Natural killer cell (primary cell): ENCODE measurements around the gene MAP2K2. TPM values are rescaled to one million over a fixed set of nuclear protein-coding genes. Genes with fewer than 3 reads are reported as not detected.
"Not testable (repeated sequence)": the region's sequence is repeated elsewhere in the genome, so short reads cannot be mapped to it uniquely, and the experiment has no call there.

Source experiments
- ATAC-seq, 3 donors: fragments of 150-1000 bp in 2 of 3; fragments of 200-7000 bp in 1 of 3; cut with Tn5 transposase; 1 replicate in 1 of 3; 2 replicates in 2 of 3; pipeline ENCODE4 v1.10.0; 2021; ENCODE audit warnings: mild to moderate bottlenecking in 2 of 3, moderate library complexity in 2 of 3
- DNase-seq, 2 donors: peaks; one replicate each; pipeline versions ENCODE4 v3.0.0 to v3.0.0-alpha.2; 2013 to 2021; ENCODE audit warnings: mixed read lengths in 1 of 2
- H3K27ac ChIP-seq: one replicate; pipeline ENCODE4 v1.5.1; 2013; ENCODE audit warnings: mild to moderate bottlenecking, low read length
- H3K27me3 ChIP-seq: one replicate; pipeline ENCODE4 v1.6.1; 2013; ENCODE audit warnings: low read length; ENCODE audit not compliant: control insufficient read depth, insufficient read depth
- H3K36me3 ChIP-seq: one replicate; pipeline ENCODE4 v1.6.1; 2013; ENCODE audit warnings: low read length; ENCODE audit not compliant: control insufficient read depth, insufficient read depth
- H3K4me1 ChIP-seq: one replicate; pipeline ENCODE4 v1.6.1; 2013; ENCODE audit warnings: low read length; ENCODE audit not compliant: control insufficient read depth, insufficient read depth
- H3K4me3 ChIP-seq: one replicate; pipeline ENCODE4 v1.5.1; 2013; ENCODE audit warnings: low read length
- H3K9me3 ChIP-seq: one replicate; pipeline ENCODE4 v1.6.1; 2013; ENCODE audit warnings: low read length; ENCODE audit not compliant: control insufficient read depth, insufficient read depth
- H3K27ac Mint-ChIP-seq, 2 donors: one replicate each; pipeline ENCODE4 v1.8.0; 2022; ENCODE audit warnings: mild to moderate bottlenecking in 2 of 2, mixed read lengths in 2 of 2, moderate library complexity in 1 of 2
- H3K27me3 Mint-ChIP-seq, 2 donors: one replicate each; pipeline ENCODE4 v1.8.0; 2022; ENCODE audit warnings: low read depth in 2 of 2, mixed read lengths in 2 of 2
- H3K36me3 Mint-ChIP-seq: one replicate; pipeline ENCODE4 v1.8.0; 2022; ENCODE audit warnings: mixed read lengths
- H3K4me1 Mint-ChIP-seq, 2 donors: one replicate each; pipeline ENCODE4 v1.8.0; 2022; ENCODE audit warnings: mixed read lengths in 2 of 2
- H3K4me3 Mint-ChIP-seq: one replicate; pipeline ENCODE4 v1.8.0; 2022; ENCODE audit warnings: mild to moderate bottlenecking, moderate library complexity, mixed read lengths
- H3K9me3 Mint-ChIP-seq, 2 donors: one replicate each; pipeline ENCODE4 v1.8.0; 2022; ENCODE audit warnings: mixed read lengths in 2 of 2
- CTCF ChIP-seq: fragments of 200-600 bp; IDR thresholded peaks from one replicate; pipeline ENCODE4 v1.8.0; 2022; ENCODE audit warnings: antibody characterized with exemption
- WGBS: methylation state at CpG from one replicate; pipeline ENCODE4 v1.1.7; 2013; ENCODE audit warnings: missing lambda C conversion rate; ENCODE audit not compliant: insufficient coverage; 5-methylcytosine and 5-hydroxymethylcytosine counted together
- intact Hi-C: fragments of 100-400 bp; cut with micrococcal nuclease; formaldehyde crosslinking; loops from one replicate; pipeline ENCODE4 v1.14.2; 2022
- total RNA-seq, 4 donors: library from RNA; stranded (reverse); fragments of 120-200 nt in 1 of 4; gene quantifications; one replicate each; pipeline versions ENCODE4 v1.2.3 to v1.2.4, GENCODE V29; 2013 to 2022

MAP2K2 gene
- total RNA-seq, 3 donors from 2014 or later (not counting 1 experiment from before 2014, with no cell fraction given), result 137 to 154 (median 152) TPM

- Mint-ChIP-seq H3K27ac (no peak overlapping the region), H3K36me3 (no peaks in the 10 kb centered on the region), H3K9me3 (no peaks in the 10 kb centered on the region), H3K27me3 (peaks cover 8 to 9% of the 10 kb centered on the region in 2 donors), H3K4me3 (no peak overlapping the region), H3K4me1 (peaks cover 7 to 9% of the 10 kb centered on the region in 2 donors)
- H3K9me3 ChIP-seq, result no peaks in the 10 kb centered on the region
- no peak for TF ChIP-seq CTCF
- 77% methylated on average over 17 of the region's 17 CpGs for WGBS
- ATAC-seq (no peak), DNase-seq (no peak)
- H3K27me3 ChIP-seq, result no peaks in the 10 kb centered on the region
- H3K27ac ChIP-seq, result no peak overlapping the region
- peaks cover 6% of the 10 kb centered on the region for H3K4me1 ChIP-seq
- no peak overlapping the region for H3K4me3 ChIP-seq
- H3K36me3 ChIP-seq, result no peaks in the 10 kb centered on the region
- intact Hi-C loops, result no loop called here
These were observed 25.8 kb upstream of the MAP2K2 start for GRCh38 chr19:4149518-4150288.

GRCh38 chr19:4144666-4145249 is 20.8 kb upstream of the MAP2K2 start:
- no peak overlapping the region for H3K27ac Mint-ChIP-seq
- no peaks in the 10 kb centered on the region for H3K9me3 ChIP-seq
- no peaks in the 10 kb centered on the region for H3K27me3 ChIP-seq
- DNase-seq (no peak), ATAC-seq (no peak)
- no peak for TF ChIP-seq CTCF
- WGBS, result 52% methylated on average over 7 of the region's 7 CpGs
- peaks cover 5 to 14% of the 10 kb centered on the region in 2 donors for H3K27me3 Mint-ChIP-seq
- peaks cover 3 to 7% of the 10 kb centered on the region in 2 donors for H3K4me1 Mint-ChIP-seq
- no peak overlapping the region for H3K4me3 Mint-ChIP-seq
- no peaks in the 10 kb centered on the region for H3K9me3 Mint-ChIP-seq
- intact Hi-C loops, result no loop called here
- H3K36me3 ChIP-seq, result no peaks in the 10 kb centered on the region
- H3K27ac ChIP-seq, result no peak overlapping the region
- peaks cover 8% of the 10 kb centered on the region for H3K4me1 ChIP-seq
- H3K4me3 ChIP-seq, result no peak overlapping the region
- H3K36me3 Mint-ChIP-seq, result no peaks in the 10 kb centered on the region

- H3K27me3 ChIP-seq, H3K27ac ChIP-seq, H3K36me3 Mint-ChIP-seq, H3K36me3 ChIP-seq, H3K27me3 Mint-ChIP-seq, ATAC-seq, DNase-seq, H3K27ac Mint-ChIP-seq, H3K9me3 Mint-ChIP-seq, intact Hi-C loops, H3K4me3 ChIP-seq, H3K4me3 Mint-ChIP-seq, H3K9me3 ChIP-seq: not testable (repeated sequence)
- peaks cover 13% of the 10 kb centered on the region for H3K4me1 ChIP-seq
- H3K4me1 Mint-ChIP-seq, result peaks cover 8 to 14% of the 10 kb centered on the region in 2 donors
- WGBS, result 90% methylated on average over 1 of the region's 1 CpG
These were observed 19.0 kb upstream of the MAP2K2 start for GRCh38 chr19:4142916-4143315.

GRCh38 chr19:4140237-4140711 is 16.4 kb upstream of the MAP2K2 start:
- ATAC-seq (peak; percentile 69 to 80 (median 71)), DNase-seq (peak in 1 of 2 donors; percentile 70)
- H3K4me1 Mint-ChIP-seq, result peaks cover 8 to 14% of the 10 kb centered on the region in 2 donors
- peak overlapping the region in 1 of 2 donors; percentile 64 for H3K27ac Mint-ChIP-seq
- Histone ChIP-seq H3K36me3 (no peaks in the 10 kb centered on the region), H3K27ac (no peak overlapping the region), H3K4me1 (peaks cover 13% of the 10 kb centered on the region), H3K4me3 (no peak overlapping the region), H3K9me3 (no peaks in the 10 kb centered on the region), H3K27me3 (no peaks in the 10 kb centered on the region)
- H3K36me3 Mint-ChIP-seq, result no peaks in the 10 kb centered on the region
- WGBS, result 31% methylated on average over 9 of the region's 12 CpGs
- H3K27me3 Mint-ChIP-seq, result peaks cover 0 to 5% of the 10 kb centered on the region in 2 donors
- no peaks in the 10 kb centered on the region for H3K9me3 Mint-ChIP-seq
- H3K4me3 Mint-ChIP-seq, result no peak overlapping the region
- peak; percentile 35 for TF ChIP-seq CTCF
- intact Hi-C loops, result no loop called here
